ENCODE results near the gene DAZL. TPM values are rescaled to one million over a fixed set of nuclear protein-coding genes. Genes with fewer than 3 reads are reported as not detected.

Gene DAZL
- total and polyA plus RNA-seq, 9 of the 15 experiments (the other 6 are each of a cell fraction or from before 2014, with no cell fraction given), result not detected

GRCh38 chr3:16546186-16547010 lies 58.8 kb downstream of the DAZL start (continued):
- peak in 1 of 3 experiments; percentile 34; a peak in 1 of 6 replicates for TF ChIP-seq ZBTB11 (CRISPR knock-in tag; IDR thresholded peaks at IDR 0.05)
- peak; percentile 17 to 62; a peak in 2 of 4 replicates for TF ChIP-seq KDM1A (IDR thresholded peaks at IDR 0.05)
- peak; percentile 53; the same call in 1 of the 2 replicates for TF ChIP-seq CEBPB (tag; IDR thresholded peaks at IDR 0.05)
- TF ChIP-seq YBX1 (IDR thresholded peaks at IDR 0.05), result no peak
- TF ChIP-seq, protein P1, sequence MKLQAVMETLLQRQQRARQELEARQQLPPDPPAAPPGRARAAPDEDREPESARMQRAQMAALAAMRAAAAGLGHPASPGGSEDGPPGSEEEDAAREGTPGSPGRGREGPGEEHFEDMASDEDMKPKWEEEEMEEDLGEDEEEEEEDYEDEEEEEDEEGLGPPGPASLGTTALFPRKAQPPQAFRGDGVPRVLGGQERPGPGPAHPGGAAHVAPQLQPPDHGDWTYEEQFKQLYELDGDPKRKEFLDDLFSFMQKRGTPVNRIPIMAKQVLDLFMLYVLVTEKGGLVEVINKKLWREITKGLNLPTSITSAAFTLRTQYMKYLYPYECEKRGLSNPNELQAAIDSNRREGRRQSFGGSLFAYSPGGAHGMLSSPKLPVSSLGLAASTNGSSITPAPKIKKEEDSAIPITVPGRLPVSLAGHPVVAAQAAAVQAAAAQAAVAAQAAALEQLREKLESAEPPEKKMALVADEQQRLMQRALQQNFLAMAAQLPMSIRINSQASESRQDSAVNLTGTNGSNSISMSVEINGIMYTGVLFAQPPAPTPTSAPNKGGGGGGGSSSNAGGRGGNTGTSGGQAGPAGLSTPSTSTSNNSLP (IDR thresholded peaks at IDR 0.05; ENCODE audit: borderline replicate concordance, low read depth, low read length), result no peak
- no peak for TF ChIP-seq TCF7L2 (IDR thresholded peaks at IDR 0.05; ENCODE audit: low read depth, low read length)
- peak in 1 of 2 experiments; percentile 87; a peak in 2 of 4 replicates for TF ChIP-seq TBL1XR1 (IDR thresholded peaks at IDR 0.05; ENCODE audit: low read length in 2 of 2)
- TF ChIP-seq GTF2E2 (tag; IDR thresholded peaks at IDR 0.05), result no peak
- TF ChIP-seq HMBOX1 (IDR thresholded peaks at IDR 0.05), result no peak
- TF ChIP-seq MEF2D (tag; conservative IDR thresholded peaks at IDR 0.05; ENCODE audit: low read depth), result no peak
- peak; percentile 90 for TF ChIP-seq TAL1 (IDR thresholded peaks at IDR 0.05)
- peak; percentile 69; the same call in 1 of the 2 replicates for TF ChIP-seq STAT5A (IDR thresholded peaks at IDR 0.05; ENCODE audit: borderline replicate concordance, low read length)
- TF ChIP-seq, protein P2, sequence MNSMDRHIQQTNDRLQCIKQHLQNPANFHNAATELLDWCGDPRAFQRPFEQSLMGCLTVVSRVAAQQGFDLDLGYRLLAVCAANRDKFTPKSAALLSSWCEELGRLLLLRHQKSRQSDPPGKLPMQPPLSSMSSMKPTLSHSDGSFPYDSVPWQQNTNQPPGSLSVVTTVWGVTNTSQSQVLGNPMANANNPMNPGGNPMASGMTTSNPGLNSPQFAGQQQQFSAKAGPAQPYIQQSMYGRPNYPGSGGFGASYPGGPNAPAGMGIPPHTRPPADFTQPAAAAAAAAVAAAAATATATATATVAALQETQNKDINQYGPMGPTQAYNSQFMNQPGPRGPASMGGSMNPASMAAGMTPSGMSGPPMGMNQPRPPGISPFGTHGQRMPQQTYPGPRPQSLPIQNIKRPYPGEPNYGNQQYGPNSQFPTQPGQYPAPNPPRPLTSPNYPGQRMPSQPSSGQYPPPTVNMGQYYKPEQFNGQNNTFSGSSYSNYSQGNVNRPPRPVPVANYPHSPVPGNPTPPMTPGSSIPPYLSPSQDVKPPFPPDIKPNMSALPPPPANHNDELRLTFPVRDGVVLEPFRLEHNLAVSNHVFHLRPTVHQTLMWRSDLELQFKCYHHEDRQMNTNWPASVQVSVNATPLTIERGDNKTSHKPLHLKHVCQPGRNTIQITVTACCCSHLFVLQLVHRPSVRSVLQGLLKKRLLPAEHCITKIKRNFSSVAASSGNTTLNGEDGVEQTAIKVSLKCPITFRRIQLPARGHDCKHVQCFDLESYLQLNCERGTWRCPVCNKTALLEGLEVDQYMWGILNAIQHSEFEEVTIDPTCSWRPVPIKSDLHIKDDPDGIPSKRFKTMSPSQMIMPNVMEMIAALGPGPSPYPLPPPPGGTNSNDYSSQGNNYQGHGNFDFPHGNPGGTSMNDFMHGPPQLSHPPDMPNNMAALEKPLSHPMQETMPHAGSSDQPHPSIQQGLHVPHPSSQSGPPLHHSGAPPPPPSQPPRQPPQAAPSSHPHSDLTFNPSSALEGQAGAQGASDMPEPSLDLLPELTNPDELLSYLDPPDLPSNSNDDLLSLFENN (IDR thresholded peaks at IDR 0.05; ENCODE audit: low read depth in 2 of 2, low read length in 2 of 2), result peak in 1 of 2 experiments; percentile 58; a peak in 1 of 4 replicates
- TF ChIP-seq, protein P3, sequence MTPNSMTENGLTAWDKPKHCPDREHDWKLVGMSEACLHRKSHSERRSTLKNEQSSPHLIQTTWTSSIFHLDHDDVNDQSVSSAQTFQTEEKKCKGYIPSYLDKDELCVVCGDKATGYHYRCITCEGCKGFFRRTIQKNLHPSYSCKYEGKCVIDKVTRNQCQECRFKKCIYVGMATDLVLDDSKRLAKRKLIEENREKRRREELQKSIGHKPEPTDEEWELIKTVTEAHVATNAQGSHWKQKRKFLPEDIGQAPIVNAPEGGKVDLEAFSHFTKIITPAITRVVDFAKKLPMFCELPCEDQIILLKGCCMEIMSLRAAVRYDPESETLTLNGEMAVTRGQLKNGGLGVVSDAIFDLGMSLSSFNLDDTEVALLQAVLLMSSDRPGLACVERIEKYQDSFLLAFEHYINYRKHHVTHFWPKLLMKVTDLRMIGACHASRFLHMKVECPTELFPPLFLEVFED (CRISPR knock-in tag; conservative IDR thresholded peaks at IDR 0.05), result no peak
- TF ChIP-seq SMARCA5 (IDR thresholded peaks at IDR 0.05), result no peak
